Tibial nerve (tissue), 4 donors: ENCODE measurements around the gene CLEC18A. TPM values are rescaled to one million over a fixed set of nuclear protein-coding genes. Genes with fewer than 3 reads are reported as not detected.

Experiments
- DNase-seq, 2 donors: peaks; one replicate each; pipeline ENCODE4 v3.0.0-alpha.2; 2019; ENCODE audit warnings: low spot score in 2 of 2
- H3K27ac ChIP-seq, 4 donors: fragments of 200-600 bp; sonication (generic) in 3 of 4; one replicate each; pipeline ENCODE4 v1.5.1; 2017 to 2019; ENCODE audit warnings: mild to moderate bottlenecking in 1 of 4
- H3K27me3 ChIP-seq, 2 donors: fragments of 200-600 bp; sonication (generic) in 1 of 2; one replicate each; pipeline versions ENCODE4 v1.5.1 to v1.6.0; 2017 to 2019
- H3K36me3 ChIP-seq, 3 donors: fragments of 200-600 bp; sonication (generic); one replicate each; pipeline ENCODE4 v1.5.1; 2018 to 2019
- H3K4me1 ChIP-seq, 4 donors: fragments of 200-600 bp; sonication (generic) in 3 of 4; one replicate each; pipeline ENCODE4 v1.5.1; 2017 to 2019
- H3K4me3 ChIP-seq, 4 donors: fragments of 200-600 bp; sonication (generic) in 3 of 4; one replicate each; pipeline ENCODE4 v1.5.1; 2017 to 2019; ENCODE audit warnings: mild to moderate bottlenecking in 1 of 4, moderate library complexity in 1 of 4
- H3K9me3 ChIP-seq, 4 donors: fragments of 200-600 bp; sonication (generic) in 3 of 4; one replicate each; pipeline ENCODE4 v1.5.1; 2017 to 2019
- EP300 ChIP-seq, 2 donors: sonication (generic); formaldehyde crosslinking; IDR thresholded peaks; one replicate each; pipeline ENCODE4 v1.6.1; 2017; ENCODE audit warnings: antibody characterized with exemption in 2 of 2, mild to moderate bottlenecking in 1 of 2
- POLR2A ChIP-seq, 2 donors: fragments of 450-650 bp; IDR thresholded peaks; one replicate each; pipeline ENCODE4 v1.6.1; 2017; ENCODE audit warnings: antibody characterized with exemption in 2 of 2, mild to moderate bottlenecking in 2 of 2, moderate library complexity in 2 of 2
- WGBS, 2 donors: methylation state at CpG; one replicate each; pipeline ENCODE4 v1.1.5; 2018; 5-methylcytosine and 5-hydroxymethylcytosine counted together
- total RNA-seq, 4 donors: library from RNA; depleted of rRNA; stranded (reverse); fragments of >200 nt; gene quantifications; one replicate each; pipeline ENCODE4 v1.1.0, GENCODE V29; 2016
- TF ChIP-seq, protein P1 (sequence below), 5 experiments: fragments of 200-600 bp in 3 of 5; fragments of 450-650 bp in 2 of 5; sonication (generic) in 3 of 5; IDR thresholded peaks; one replicate each; pipeline ENCODE4 v1.5.1; 2016 to 2019; ENCODE audit warnings: antibody characterized with exemption in 5 of 5, mild to moderate bottlenecking in 3 of 5, moderate library complexity in 2 of 5

CLEC18A gene
- total RNA-seq, 4 donors from 2014 or later: 1.2 to 2.4 (median 2.1) TPM; not detected in 1

DNA sequence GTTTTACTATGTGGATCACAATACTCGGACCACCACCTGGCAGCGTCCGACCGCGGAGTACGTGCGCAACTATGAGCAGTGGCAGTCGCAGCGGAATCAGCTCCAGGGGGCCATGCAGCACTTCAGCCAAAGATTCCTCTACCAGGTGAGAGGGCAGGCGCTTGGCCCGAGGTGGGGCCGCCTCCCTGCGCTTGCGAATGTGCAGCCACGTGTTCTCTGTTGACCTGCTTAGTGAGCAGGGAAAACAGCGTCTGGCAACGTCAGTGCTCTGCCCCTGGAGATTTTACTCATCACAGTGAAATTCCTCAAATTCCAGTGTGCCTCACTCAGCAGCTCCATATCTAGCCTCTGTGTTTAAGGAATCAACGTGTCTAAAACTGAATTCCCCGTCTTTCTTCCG lies 33.4 kb upstream of the CLEC18A start:
- TF ChIP-seq EP300 (IDR thresholded peaks at IDR 0.05): peak; percentile 74 to 88
- no peak for TF ChIP-seq POLR2A (IDR thresholded peaks at IDR 0.05)
- no peak overlapping the region for H3K4me3 ChIP-seq
- no peaks in the 10 kb centered on the region for H3K36me3 ChIP-seq
- H3K27ac ChIP-seq: peak overlapping the region; percentile 58 to 84 (median 78)
- WGBS, 2 donors: 46 to 52% methylated on average over 20 of the region's 20 CpGs
- no peaks in the 10 kb centered on the region for H3K9me3 ChIP-seq
- peaks cover 0 to 39% (median 4%) of the 10 kb centered on the region in 4 donors for H3K4me1 ChIP-seq
- peak; percentile 73 to 77 for DNase-seq
- H3K27me3 ChIP-seq: no peaks in the 10 kb centered on the region

DNA sequence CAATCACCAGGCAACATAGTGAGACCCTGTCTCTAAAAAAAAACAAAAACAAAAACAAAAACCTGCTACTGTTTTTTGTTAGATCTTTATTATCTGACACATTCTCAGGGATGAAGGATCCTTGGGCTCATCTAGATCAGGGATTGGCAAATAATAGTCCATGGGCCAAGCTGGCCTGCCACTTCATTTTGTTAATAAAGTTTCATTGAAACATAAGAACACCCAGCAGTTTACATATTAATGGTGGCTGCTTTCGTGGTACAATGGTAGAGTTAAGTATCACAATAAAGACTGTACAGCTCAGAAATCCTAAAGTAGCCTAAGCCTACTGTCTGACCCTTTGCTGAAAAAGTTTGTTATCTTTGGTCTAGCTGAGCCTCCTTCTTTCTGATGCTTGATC lies 32.9 kb upstream of the CLEC18A start:
- Histone ChIP-seq H3K36me3 (no peaks in the 10 kb centered on the region), H3K27ac (peak overlapping the region; percentile 58 to 84 (median 78)), H3K9me3 (no peaks in the 10 kb centered on the region), H3K4me3 (no peak overlapping the region), H3K4me1 (peaks cover 0 to 44% (median 4%) of the 10 kb centered on the region in 4 donors), H3K27me3 (no peaks in the 10 kb centered on the region)
- DNase-seq: no peak
- WGBS, 2 donors: 81 to 85% methylated on average over 1 of the region's 1 CpG
- TF ChIP-seq POLR2A (IDR thresholded peaks at IDR 0.05) (no peak), EP300 (IDR thresholded peaks at IDR 0.05) (no peak)
- TF ChIP-seq, protein P1, sequence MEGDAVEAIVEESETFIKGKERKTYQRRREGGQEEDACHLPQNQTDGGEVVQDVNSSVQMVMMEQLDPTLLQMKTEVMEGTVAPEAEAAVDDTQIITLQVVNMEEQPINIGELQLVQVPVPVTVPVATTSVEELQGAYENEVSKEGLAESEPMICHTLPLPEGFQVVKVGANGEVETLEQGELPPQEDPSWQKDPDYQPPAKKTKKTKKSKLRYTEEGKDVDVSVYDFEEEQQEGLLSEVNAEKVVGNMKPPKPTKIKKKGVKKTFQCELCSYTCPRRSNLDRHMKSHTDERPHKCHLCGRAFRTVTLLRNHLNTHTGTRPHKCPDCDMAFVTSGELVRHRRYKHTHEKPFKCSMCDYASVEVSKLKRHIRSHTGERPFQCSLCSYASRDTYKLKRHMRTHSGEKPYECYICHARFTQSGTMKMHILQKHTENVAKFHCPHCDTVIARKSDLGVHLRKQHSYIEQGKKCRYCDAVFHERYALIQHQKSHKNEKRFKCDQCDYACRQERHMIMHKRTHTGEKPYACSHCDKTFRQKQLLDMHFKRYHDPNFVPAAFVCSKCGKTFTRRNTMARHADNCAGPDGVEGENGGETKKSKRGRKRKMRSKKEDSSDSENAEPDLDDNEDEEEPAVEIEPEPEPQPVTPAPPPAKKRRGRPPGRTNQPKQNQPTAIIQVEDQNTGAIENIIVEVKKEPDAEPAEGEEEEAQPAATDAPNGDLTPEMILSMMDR (IDR thresholded peaks at IDR 0.05): no peak

DNA sequence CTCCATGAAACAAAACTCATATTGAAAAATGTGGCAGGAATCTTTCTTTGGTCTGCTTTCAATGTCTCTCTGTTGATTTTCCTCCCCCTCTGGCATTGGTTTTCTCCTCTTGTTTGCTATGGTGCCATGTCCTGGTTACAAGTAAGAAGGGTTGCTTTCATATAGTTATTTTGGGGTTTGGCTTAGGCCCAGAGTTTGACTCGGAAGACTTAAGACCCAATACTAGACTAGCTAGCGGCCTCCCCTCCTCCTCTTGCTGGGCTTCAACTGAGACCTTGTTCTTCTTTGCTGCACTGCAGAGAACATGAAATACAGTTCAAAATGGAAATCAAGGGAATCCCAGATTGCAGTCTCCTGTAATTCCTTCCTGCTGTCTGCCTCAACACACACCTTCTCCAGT lies 30.0 kb upstream of the CLEC18A start:
- H3K27me3 ChIP-seq: no peaks in the 10 kb centered on the region
- H3K9me3 ChIP-seq: no peaks in the 10 kb centered on the region
- DNase-seq: no peak
- H3K27ac ChIP-seq: peak overlapping the region in 3 of 4 donors; percentile 1 to 97 (median 83)
- WGBS, 2 donors: 37 to 41% methylated on average over 2 of the region's 2 CpGs
- no peaks in the 10 kb centered on the region for H3K36me3 ChIP-seq
- H3K4me3 ChIP-seq: no peak overlapping the region
- H3K4me1 ChIP-seq: peaks cover 0 to 73% (median 24%) of the 10 kb centered on the region in 4 donors
- TF ChIP-seq EP300 (IDR thresholded peaks at IDR 0.05): peak in 1 of 2 donors; percentile 38
- TF ChIP-seq, protein P1 (IDR thresholded peaks at IDR 0.05): no peak
- no peak for TF ChIP-seq POLR2A (IDR thresholded peaks at IDR 0.05)

DNA sequence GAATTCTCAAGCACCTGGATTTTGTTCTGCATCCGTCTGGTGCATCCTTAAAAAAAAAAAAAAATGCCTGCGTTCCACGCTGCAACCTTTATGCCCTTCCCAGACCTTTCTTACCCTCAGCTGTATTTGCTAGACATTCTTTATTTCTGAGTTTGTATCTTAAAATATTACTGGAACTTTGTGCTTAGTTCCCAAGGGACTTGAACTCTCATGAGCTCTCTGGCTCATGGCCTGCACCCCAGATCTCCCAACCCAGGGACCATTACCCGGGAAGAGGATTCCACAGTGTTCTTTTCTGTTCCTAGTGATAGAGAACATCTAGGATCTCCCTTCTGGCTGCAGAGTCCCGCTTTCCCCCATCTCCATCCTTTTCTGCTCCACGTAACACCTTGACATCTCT lies 28.9 kb upstream of the CLEC18A start:
- 63 to 69% methylated on average over 6 of the region's 6 CpGs for WGBS, 2 donors
- H3K36me3 ChIP-seq: peaks cover 0 to 4% (median 0%) of the 10 kb centered on the region in 3 donors
- no peak overlapping the region for H3K4me3 ChIP-seq
- TF ChIP-seq EP300 (IDR thresholded peaks at IDR 0.05): peak; percentile 23 to 46
- TF ChIP-seq, protein P1 (IDR thresholded peaks at IDR 0.05): no peak
- H3K27me3 ChIP-seq: no peaks in the 10 kb centered on the region
- DNase-seq: no peak
- H3K4me1 ChIP-seq: peaks cover 0 to 81% (median 24%) of the 10 kb centered on the region in 4 donors
- H3K27ac ChIP-seq: peak overlapping the region in 2 of 4 donors; percentile 90 to 97
- no peaks in the 10 kb centered on the region for H3K9me3 ChIP-seq

DNA sequence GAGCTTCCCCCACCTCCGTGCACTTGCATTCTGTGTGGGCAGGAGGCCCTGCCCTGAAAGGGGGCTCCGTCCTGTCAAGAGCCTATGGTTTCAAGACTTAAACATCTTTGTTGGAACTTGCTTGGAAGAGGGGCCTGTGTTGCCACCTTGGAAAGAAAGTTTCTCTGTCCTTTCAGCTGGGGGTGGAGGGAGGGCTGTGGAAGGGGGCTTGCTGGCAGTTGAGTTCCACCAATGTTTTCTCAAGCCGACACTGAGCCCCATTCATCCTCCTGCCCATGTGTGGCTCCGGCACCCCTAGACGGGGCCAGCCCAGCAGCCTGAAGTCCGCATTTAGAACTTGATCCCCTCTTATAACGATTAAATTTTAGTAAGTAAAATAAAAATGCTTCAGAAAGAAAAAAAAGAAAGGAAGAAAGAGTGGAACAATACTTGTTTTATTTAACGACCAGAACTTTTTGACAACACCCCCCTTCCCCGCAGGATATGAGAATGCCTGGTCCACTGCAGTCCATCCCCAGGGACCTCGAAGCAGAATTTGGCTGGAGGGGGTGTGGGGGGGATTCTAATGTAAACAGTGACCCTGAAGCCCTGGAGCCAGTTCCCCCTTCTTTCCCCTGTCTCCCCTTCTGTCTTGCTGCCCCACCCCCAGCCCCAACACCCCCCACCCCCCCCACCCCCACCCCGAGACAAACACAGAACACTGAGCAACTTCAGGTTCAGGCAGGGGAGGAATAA lies 26.9 kb upstream of the CLEC18A start:
- Histone ChIP-seq H3K27ac (peak overlapping the region; percentile 78 to 97 (median 90)), H3K4me3 (peak overlapping the region in 1 of 4 donors; percentile 48), H3K9me3 (no peaks in the 10 kb centered on the region), H3K36me3 (peaks cover 0 to 8% (median 0%) of the 10 kb centered on the region in 3 donors), H3K4me1 (peaks cover 0 to 90% (median 26%) of the 10 kb centered on the region in 4 donors), H3K27me3 (no peaks in the 10 kb centered on the region)
- TF ChIP-seq EP300 (IDR thresholded peaks at IDR 0.05) (no peak), POLR2A (IDR thresholded peaks at IDR 0.05) (no peak)
- TF ChIP-seq, protein P1 (IDR thresholded peaks at IDR 0.05): no peak
- DNase-seq: no peak
- WGBS, 2 donors: 21 to 36% methylated on average over 11 of the region's 11 CpGs
